Nephron (organoid): ENCODE results near the gene CTSO.

Experiments
- H3K27ac Mint-ChIP-seq, 3 experiments: 2 replicates each; pipeline ENCODE4 v1.8.0; 2020; ENCODE audit warnings: mixed read lengths in 3 of 3, mild to moderate bottlenecking in 2 of 3, moderate library complexity in 1 of 3
- H3K27me3 Mint-ChIP-seq: 2 replicates; pipeline ENCODE4 v1.8.0; 2021; ENCODE audit warnings: low read depth, mild to moderate bottlenecking, moderate library complexity, mixed read lengths
- H3K36me3 Mint-ChIP-seq: 2 replicates; pipeline ENCODE4 v1.8.0; 2020; ENCODE audit warnings: low read depth, mixed read lengths
- H3K4me1 Mint-ChIP-seq: 2 replicates; pipeline ENCODE4 v1.8.0; 2020; ENCODE audit warnings: mixed read lengths
- H3K4me3 Mint-ChIP-seq, 3 experiments: 2 replicates each; pipeline ENCODE4 v1.8.0; 2020; ENCODE audit warnings: mild to moderate bottlenecking in 3 of 3, mixed read lengths in 3 of 3, moderate library complexity in 2 of 3
- H3K9me3 Mint-ChIP-seq: 2 replicates; pipeline ENCODE4 v1.8.0; 2020; ENCODE audit warnings: mixed read lengths
- TF ChIP-seq, protein P1 (sequence below), 3 experiments: fragments of 200-600 bp; sonication (generic); IDR thresholded peaks; one replicate each; pipeline ENCODE4 v1.5.0; 2021; ENCODE audit warnings: antibody characterized with exemption in 3 of 3; ENCODE audit not compliant: unreplicated experiment in 3 of 3

CTSO gene

DNA sequence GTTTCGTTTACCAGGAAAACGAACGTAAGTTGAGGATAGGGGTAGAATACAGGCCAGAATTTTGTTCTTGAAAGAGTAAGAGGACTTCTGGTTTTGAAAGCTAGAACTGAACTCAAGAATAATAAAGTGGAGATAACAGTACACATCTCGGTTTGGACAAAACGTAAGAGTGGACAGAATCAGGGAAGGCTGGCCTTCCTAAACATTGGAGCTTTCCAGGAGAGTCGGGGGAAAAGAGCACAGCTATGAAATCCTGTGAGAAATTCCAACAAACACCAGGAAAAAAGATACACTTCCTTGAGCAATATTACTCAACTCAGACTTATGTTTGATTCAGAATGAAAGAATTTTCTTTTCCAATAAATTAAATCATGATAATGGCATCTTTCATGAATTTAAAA is 1.2 kb downstream of the CTSO start:
- H3K27ac Mint-ChIP-seq, result peak overlapping the region; percentile 96 to 100 (median 99)
- TF ChIP-seq, protein P1, sequence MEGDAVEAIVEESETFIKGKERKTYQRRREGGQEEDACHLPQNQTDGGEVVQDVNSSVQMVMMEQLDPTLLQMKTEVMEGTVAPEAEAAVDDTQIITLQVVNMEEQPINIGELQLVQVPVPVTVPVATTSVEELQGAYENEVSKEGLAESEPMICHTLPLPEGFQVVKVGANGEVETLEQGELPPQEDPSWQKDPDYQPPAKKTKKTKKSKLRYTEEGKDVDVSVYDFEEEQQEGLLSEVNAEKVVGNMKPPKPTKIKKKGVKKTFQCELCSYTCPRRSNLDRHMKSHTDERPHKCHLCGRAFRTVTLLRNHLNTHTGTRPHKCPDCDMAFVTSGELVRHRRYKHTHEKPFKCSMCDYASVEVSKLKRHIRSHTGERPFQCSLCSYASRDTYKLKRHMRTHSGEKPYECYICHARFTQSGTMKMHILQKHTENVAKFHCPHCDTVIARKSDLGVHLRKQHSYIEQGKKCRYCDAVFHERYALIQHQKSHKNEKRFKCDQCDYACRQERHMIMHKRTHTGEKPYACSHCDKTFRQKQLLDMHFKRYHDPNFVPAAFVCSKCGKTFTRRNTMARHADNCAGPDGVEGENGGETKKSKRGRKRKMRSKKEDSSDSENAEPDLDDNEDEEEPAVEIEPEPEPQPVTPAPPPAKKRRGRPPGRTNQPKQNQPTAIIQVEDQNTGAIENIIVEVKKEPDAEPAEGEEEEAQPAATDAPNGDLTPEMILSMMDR (IDR thresholded peaks at IDR 0.05; ENCODE audit: unreplicated experiment in 3 of 3), result no peak
- no peaks in the 10 kb centered on the region for H3K36me3 Mint-ChIP-seq
- no peaks in the 10 kb centered on the region for H3K9me3 Mint-ChIP-seq
- H3K4me1 Mint-ChIP-seq, result peaks cover 21% of the 10 kb centered on the region
- no peaks in the 10 kb centered on the region for H3K27me3 Mint-ChIP-seq
- H3K4me3 Mint-ChIP-seq, result peak overlapping the region; percentile 39 to 85 (median 73)

DNA sequence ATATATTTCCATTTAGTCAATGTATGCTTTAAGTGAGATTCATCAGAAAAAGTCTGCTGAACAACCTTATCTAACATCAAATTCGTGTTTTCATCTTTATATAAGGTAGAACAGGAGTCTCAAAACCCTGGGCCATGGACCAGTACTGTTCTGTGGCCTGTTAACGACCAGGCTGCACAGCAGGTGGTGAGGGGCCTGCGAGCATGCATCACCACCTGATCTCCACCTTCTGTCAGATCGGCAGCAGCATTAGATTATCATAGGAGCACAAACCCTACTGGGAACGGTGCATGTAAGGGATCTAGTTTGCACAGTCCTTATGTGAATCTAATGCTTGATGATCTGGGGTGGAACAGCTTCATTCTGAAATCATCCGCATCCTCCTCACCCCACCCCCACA is 3.2 kb downstream of the CTSO start:
- TF ChIP-seq, protein P1 (IDR thresholded peaks at IDR 0.05; ENCODE audit: unreplicated experiment in 3 of 3), result no peak
- Mint-ChIP-seq H3K27me3 (no peaks in the 10 kb centered on the region), H3K27ac (no peak overlapping the region), H3K4me3 (no peak overlapping the region), H3K9me3 (no peaks in the 10 kb centered on the region), H3K4me1 (peaks cover 21% of the 10 kb centered on the region), H3K36me3 (no peaks in the 10 kb centered on the region)

DNA sequence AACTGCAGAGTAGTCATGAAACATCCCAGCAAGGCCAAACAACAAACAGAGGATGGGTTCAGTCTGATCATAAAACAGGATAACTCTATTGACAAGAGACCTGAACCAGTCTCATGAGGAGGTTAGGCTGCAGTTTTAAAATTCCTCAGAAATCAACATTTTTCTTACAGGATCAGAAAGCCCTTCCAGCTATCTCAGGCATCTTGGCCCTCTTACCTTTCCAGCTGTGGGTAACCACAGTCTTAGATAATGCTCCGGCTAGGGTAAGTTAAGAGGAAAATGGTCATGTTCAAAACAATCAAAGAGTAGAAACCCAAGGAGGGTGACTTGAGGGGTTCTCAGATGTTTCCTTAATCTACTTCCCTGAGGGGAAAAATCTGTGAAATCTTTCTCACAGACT is 5.1 kb downstream of the CTSO start:
- peaks cover 9% of the 10 kb centered on the region for H3K4me1 Mint-ChIP-seq
- TF ChIP-seq, protein P1 (IDR thresholded peaks at IDR 0.05; ENCODE audit: unreplicated experiment in 3 of 3), result no peak
- H3K27me3 Mint-ChIP-seq, result no peaks in the 10 kb centered on the region
- H3K27ac Mint-ChIP-seq, result no peak overlapping the region
- H3K9me3 Mint-ChIP-seq, result no peaks in the 10 kb centered on the region
- no peak overlapping the region for H3K4me3 Mint-ChIP-seq
- no peaks in the 10 kb centered on the region for H3K36me3 Mint-ChIP-seq

DNA sequence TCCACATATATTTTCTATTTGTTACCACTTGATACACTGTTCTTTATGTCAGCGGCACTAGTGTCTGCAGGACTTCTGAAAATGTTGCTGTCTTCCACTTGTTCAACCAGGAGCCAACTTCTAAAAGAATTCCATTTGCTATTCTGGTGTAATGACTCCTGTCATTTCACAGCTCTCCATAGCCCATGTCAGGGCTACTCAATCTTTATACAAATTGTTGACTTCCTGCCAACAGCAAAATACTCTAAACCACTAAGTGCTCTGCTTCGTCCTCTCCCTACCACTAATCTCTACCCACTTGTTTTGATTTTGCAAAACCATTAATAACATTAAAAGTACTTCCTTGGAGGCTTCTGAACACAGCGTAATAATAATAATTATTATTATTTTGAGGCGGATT is 7.2 kb downstream of the CTSO start:
- Mint-ChIP-seq H3K27me3 (no peaks in the 10 kb centered on the region), H3K4me1 (no peaks in the 10 kb centered on the region), H3K4me3 (no peak overlapping the region), H3K36me3 (no peaks in the 10 kb centered on the region), H3K27ac (no peak overlapping the region), H3K9me3 (no peaks in the 10 kb centered on the region)
- TF ChIP-seq, protein P1 (IDR thresholded peaks at IDR 0.05; ENCODE audit: unreplicated experiment in 3 of 3), result no peak

DNA sequence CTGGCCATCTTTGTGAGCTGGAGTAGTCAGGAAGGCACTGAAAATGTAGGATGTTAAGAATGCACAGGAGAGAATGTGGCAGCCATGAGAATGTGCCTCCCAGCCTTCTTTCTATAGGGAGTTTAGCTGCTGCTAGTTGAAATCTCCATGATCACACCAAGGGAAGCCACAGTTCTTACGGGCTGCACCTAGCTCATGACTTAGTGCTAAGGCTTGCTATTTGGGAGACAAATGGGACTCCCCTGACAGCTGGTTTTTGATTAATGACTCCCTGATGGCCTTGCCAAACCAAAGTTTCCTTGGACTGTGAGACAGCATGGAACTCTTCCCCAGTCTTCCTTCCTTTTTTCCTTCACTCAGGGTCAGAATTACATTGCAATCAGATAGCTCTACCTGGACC is 9.2 kb downstream of the CTSO start:
- Mint-ChIP-seq H3K9me3 (no peaks in the 10 kb centered on the region), H3K27me3 (no peaks in the 10 kb centered on the region), H3K4me3 (no peak overlapping the region), H3K27ac (no peak overlapping the region), H3K36me3 (no peaks in the 10 kb centered on the region), H3K4me1 (no peaks in the 10 kb centered on the region)
- TF ChIP-seq, protein P1 (IDR thresholded peaks at IDR 0.05; ENCODE audit: unreplicated experiment in 3 of 3), result no peak

DNA sequence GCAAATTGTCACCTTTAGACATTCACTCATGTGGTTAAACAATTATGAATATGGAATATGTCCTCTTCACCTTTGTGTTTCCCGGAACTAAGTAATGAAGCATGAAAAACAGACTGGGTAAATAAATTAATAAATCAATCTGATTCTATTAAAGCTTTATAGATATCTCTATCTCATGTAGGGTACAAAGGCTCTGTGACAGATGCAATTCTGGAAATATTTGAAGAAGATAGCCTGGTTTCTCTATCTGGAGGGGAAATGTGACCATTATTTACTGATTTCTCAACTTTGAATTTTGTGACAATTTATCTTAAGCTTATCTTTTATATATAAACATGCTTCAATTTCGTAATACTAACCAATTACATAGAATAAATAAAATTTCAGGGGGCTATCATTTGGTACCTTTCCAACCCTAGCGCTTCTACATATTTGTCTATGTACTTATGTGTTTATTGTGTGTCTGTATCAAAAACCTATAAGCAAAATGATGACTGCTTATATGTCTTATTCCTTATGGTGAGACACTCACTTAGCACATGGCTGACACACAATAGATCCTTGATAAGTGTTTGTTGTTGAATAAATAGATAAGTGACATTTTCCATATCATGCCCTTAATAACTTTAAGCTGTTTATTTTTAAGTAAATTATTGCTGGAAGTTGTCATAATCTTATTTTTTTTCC is 9.9 kb downstream of the CTSO start:
- Mint-ChIP-seq H3K4me3 (no peak overlapping the region), H3K4me1 (no peaks in the 10 kb centered on the region), H3K27ac (no peak overlapping the region), H3K27me3 (no peaks in the 10 kb centered on the region), H3K9me3 (no peaks in the 10 kb centered on the region), H3K36me3 (no peaks in the 10 kb centered on the region)
- TF ChIP-seq, protein P1 (IDR thresholded peaks at IDR 0.05; ENCODE audit: unreplicated experiment in 3 of 3), result no peak
